ENCODE data around the gene FKBP11. TPM values are rescaled to one million over a fixed set of nuclear protein-coding genes. Genes with fewer than 3 reads are reported as not detected.

FKBP11 gene
- total and polyA plus RNA-seq, 2 donors (not counting 3 experiments of a cell fraction or from before 2014, with no cell fraction given), result 74.2 to 81.2 TPM

GRCh38 chr12:48929551-48929950, 4.3 kb upstream of the FKBP11 start:
- no TSS peak for BruUV-seq (replicated peaks)
- Histone ChIP-seq H3K27me3 (ENCODE audit: control insufficient read depth in 2 of 2, insufficient read depth in 2 of 2, low read length in 2 of 2) (no peaks in the 10 kb centered on the region), H3K9me1 (replicated peaks; ENCODE audit: control insufficient read depth, extremely low read depth, insufficient read depth, low read length) (no peaks in the 10 kb centered on the region), H2AFZ (ENCODE audit: low read depth, low read length) (no peak overlapping the region), H4K20me1 (replicated peaks; ENCODE audit: control insufficient read depth, extremely low read depth, insufficient read depth, low read length) (no peaks in the 10 kb centered on the region), H3K27ac (ENCODE audit: insufficient read depth, low read depth, low read length) (no peak overlapping the region), H3K79me2 (ENCODE audit: control insufficient read depth, insufficient read depth, low read length) (no peaks in the 10 kb centered on the region), H3K36me3 (ENCODE audit: control insufficient read depth in 2 of 2, extremely low read depth in 1 of 2, insufficient read depth in 2 of 2, low read length in 2 of 2) (peaks cover 5 to 16% of the 10 kb centered on the region in 2 experiments), H3K9ac (replicated peaks; ENCODE audit: extremely low read depth, insufficient read depth, low read length) (no peak overlapping the region), H3K4me3 (replicated peaks in 1 of 3; ENCODE audit: insufficient read depth in 1 of 3, low read depth in 1 of 3, low read length in 3 of 3) (no peak overlapping the region), H3K9me3 (replicated peaks; ENCODE audit: control insufficient read depth, insufficient read depth, low read length) (no peaks in the 10 kb centered on the region), H3K4me1 (ENCODE audit: control insufficient read depth, extremely low read depth, insufficient read depth, low read length) (peaks cover 4% of the 10 kb centered on the region), H3K4me2 (ENCODE audit: insufficient read depth, low read length) (no peak overlapping the region)
- DNase-seq (ENCODE audit: low read depth, low spot score) (no peak), FAIRE-seq (peak; percentile 15)
- ChIA-PET POLR2A (no interaction called here), CTCF (interaction anchor here (0.8 to 2.3 kb wide), 5 partner anchors 25 to 76 kb away, joined by 3 to 11 read pairs (median 5); partner anchors contain the start of gene WNT1)
- intact Hi-C loops (cut with micrococcal nuclease), result loop anchor here (5.0 kb wide), 1 partner anchor 48 kb away; the partner anchor contains the start of gene WNT1
- TF ChIP-seq POLR2AphosphoS5 (IDR thresholded peaks at IDR 0.05; ENCODE audit: insufficient read depth, low read depth, low read length), result no peak
- TF ChIP-seq MYC (IDR thresholded peaks at IDR 0.05; ENCODE audit: low read depth, low read length), result no peak
- TF ChIP-seq POLR2A (IDR thresholded peaks at IDR 0.05; ENCODE audit: low read depth, low read length), result no peak
- TF ChIP-seq, protein P1, sequence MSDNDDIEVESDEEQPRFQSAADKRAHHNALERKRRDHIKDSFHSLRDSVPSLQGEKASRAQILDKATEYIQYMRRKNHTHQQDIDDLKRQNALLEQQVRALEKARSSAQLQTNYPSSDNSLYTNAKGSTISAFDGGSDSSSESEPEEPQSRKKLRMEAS (IDR thresholded peaks at IDR 0.05; ENCODE audit: insufficient read depth, insufficient read length), result no peak
- TF ChIP-seq, protein P2, sequence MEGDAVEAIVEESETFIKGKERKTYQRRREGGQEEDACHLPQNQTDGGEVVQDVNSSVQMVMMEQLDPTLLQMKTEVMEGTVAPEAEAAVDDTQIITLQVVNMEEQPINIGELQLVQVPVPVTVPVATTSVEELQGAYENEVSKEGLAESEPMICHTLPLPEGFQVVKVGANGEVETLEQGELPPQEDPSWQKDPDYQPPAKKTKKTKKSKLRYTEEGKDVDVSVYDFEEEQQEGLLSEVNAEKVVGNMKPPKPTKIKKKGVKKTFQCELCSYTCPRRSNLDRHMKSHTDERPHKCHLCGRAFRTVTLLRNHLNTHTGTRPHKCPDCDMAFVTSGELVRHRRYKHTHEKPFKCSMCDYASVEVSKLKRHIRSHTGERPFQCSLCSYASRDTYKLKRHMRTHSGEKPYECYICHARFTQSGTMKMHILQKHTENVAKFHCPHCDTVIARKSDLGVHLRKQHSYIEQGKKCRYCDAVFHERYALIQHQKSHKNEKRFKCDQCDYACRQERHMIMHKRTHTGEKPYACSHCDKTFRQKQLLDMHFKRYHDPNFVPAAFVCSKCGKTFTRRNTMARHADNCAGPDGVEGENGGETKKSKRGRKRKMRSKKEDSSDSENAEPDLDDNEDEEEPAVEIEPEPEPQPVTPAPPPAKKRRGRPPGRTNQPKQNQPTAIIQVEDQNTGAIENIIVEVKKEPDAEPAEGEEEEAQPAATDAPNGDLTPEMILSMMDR (IDR thresholded peaks at IDR 0.05; ENCODE audit: extremely low read depth in 1 of 2, insufficient read depth in 1 of 2, low read depth in 1 of 2, low read length in 2 of 2), result no peak
- dilution Hi-C loops (cut with MboI; ENCODE audit: extremely low pct_ligation_motif_present, low sequenced_read_pairs), result no loop called here

- TF ChIP-seq, protein P1 (IDR thresholded peaks at IDR 0.05; ENCODE audit: insufficient read depth, insufficient read length), result no peak
- TF ChIP-seq MYC (IDR thresholded peaks at IDR 0.05; ENCODE audit: low read depth, low read length) (no peak), JUN (IDR thresholded peaks at IDR 0.05; ENCODE audit: borderline replicate concordance, insufficient read depth, insufficient read length, low read depth) (no peak), EZH2 (IDR thresholded peaks at IDR 0.05; ENCODE audit: borderline replicate concordance, low read depth, low read length, severe bottlenecking) (no peak), POLR2AphosphoS5 (IDR thresholded peaks at IDR 0.05; ENCODE audit: insufficient read depth, low read depth, low read length) (no peak), FOS (IDR thresholded peaks at IDR 0.05; ENCODE audit: borderline replicate concordance, insufficient read depth, low read length) (no peak), POLR2A (IDR thresholded peaks at IDR 0.05; ENCODE audit: low read depth, low read length) (no peak), GATA2 (IDR thresholded peaks at IDR 0.05; ENCODE audit: insufficient read depth, insufficient read length, low read depth, low read length) (no peak)
- TF ChIP-seq, protein P2 (IDR thresholded peaks at IDR 0.05; ENCODE audit: extremely low read depth in 1 of 2, insufficient read depth in 1 of 2, low read depth in 1 of 2, low read length in 2 of 2), result no peak
- H3K9me1 ChIP-seq (replicated peaks; ENCODE audit: control insufficient read depth, extremely low read depth, insufficient read depth, low read length), result no peaks in the 10 kb centered on the region
- no TSS peak for BruUV-seq (replicated peaks)
- H3K9ac ChIP-seq (replicated peaks; ENCODE audit: extremely low read depth, insufficient read depth, low read length), result no peak overlapping the region
- no peak overlapping the region for H3K4me2 ChIP-seq (ENCODE audit: insufficient read depth, low read length)
- DNase-seq (ENCODE audit: low read depth, low spot score), result no peak
- ChIA-PET CTCF (interaction anchor here (1.1 to 1.7 kb wide), 4 partner anchors 9 to 74 kb away, joined by 3 to 10 read pairs (median 4); a partner anchor contains a TSS), POLR2A (no interaction called here)
- H3K9me3 ChIP-seq (replicated peaks; ENCODE audit: control insufficient read depth, insufficient read depth, low read length), result no peaks in the 10 kb centered on the region
- H4K20me1 ChIP-seq (replicated peaks; ENCODE audit: control insufficient read depth, extremely low read depth, insufficient read depth, low read length), result no peaks in the 10 kb centered on the region
- dilution Hi-C loops (cut with MboI; ENCODE audit: extremely low pct_ligation_motif_present, low sequenced_read_pairs), result no loop called here
- no peak for FAIRE-seq
- no peak overlapping the region for H3K4me3 ChIP-seq (replicated peaks in 1 of 3; ENCODE audit: insufficient read depth in 1 of 3, low read depth in 1 of 3, low read length in 3 of 3)
- H3K36me3 ChIP-seq (ENCODE audit: control insufficient read depth in 2 of 2, extremely low read depth in 1 of 2, insufficient read depth in 2 of 2, low read length in 2 of 2), result peaks cover 3 to 7% of the 10 kb centered on the region in 2 experiments
- peaks cover 11% of the 10 kb centered on the region for H3K4me1 ChIP-seq (ENCODE audit: control insufficient read depth, extremely low read depth, insufficient read depth, low read length)
- intact Hi-C loops (cut with micrococcal nuclease), result loop anchor here (5.0 kb wide), 1 partner anchor 50 kb away; the partner anchor contains the start of gene WNT1
- no peaks in the 10 kb centered on the region for H3K79me2 ChIP-seq (ENCODE audit: control insufficient read depth, insufficient read depth, low read length)
- H2AFZ ChIP-seq (ENCODE audit: low read depth, low read length), result no peak overlapping the region
- H3K27ac ChIP-seq (ENCODE audit: insufficient read depth, low read depth, low read length), result no peak overlapping the region
- no peaks in the 10 kb centered on the region for H3K27me3 ChIP-seq (ENCODE audit: control insufficient read depth in 2 of 2, insufficient read depth in 2 of 2, low read length in 2 of 2)
Observed at GRCh38 chr12:48927261-48927660, 2.0 kb upstream of the FKBP11 start.
